Measurements from ENCODE around the gene PLAU. TPM values are rescaled to one million over a fixed set of nuclear protein-coding genes. Genes with fewer than 3 reads are reported as not detected.

Gene PLAU
- total and polyA plus RNA-seq, 2 of the 4 experiments (the other 2 are of a cell fraction), result 123 to 283 TPM

- H2AK9ac ChIP-seq (replicated peaks; ENCODE audit: low read depth, low read length, poor library complexity), result no peak overlapping the region
- H3K14ac ChIP-seq (replicated peaks; ENCODE audit: low read depth, low read length), result no peak overlapping the region
- no peak for TF ChIP-seq MAFK (IDR thresholded peaks at IDR 0.05; ENCODE audit: low read depth, low read length)
- no peak for TF ChIP-seq SMC3 (IDR thresholded peaks at IDR 0.05; ENCODE audit: low read depth, low read length)
- TF ChIP-seq CEBPB (IDR thresholded peaks at IDR 0.05; ENCODE audit: low read depth, low read length), result no peak
- TF ChIP-seq, protein P1, sequence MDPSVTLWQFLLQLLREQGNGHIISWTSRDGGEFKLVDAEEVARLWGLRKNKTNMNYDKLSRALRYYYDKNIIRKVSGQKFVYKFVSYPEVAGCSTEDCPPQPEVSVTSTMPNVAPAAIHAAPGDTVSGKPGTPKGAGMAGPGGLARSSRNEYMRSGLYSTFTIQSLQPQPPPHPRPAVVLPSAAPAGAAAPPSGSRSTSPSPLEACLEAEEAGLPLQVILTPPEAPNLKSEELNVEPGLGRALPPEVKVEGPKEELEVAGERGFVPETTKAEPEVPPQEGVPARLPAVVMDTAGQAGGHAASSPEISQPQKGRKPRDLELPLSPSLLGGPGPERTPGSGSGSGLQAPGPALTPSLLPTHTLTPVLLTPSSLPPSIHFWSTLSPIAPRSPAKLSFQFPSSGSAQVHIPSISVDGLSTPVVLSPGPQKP (IDR thresholded peaks at IDR 0.05; ENCODE audit: borderline replicate concordance, low read depth, low read length), result no peak
- no peak for TF ChIP-seq USF2 (IDR thresholded peaks at IDR 0.05; ENCODE audit: low read depth, low read length)
- TF ChIP-seq MXI1 (IDR thresholded peaks at IDR 0.05; ENCODE audit: borderline replicate concordance, low read depth, low read length), result no peak
- no peak for TF ChIP-seq RAD21 (IDR thresholded peaks at IDR 0.05; ENCODE audit: low read length)
- no peak for TF ChIP-seq MAZ (IDR thresholded peaks at IDR 0.05; ENCODE audit: borderline replicate concordance, low read depth, low read length)
- TF ChIP-seq, protein P2, sequence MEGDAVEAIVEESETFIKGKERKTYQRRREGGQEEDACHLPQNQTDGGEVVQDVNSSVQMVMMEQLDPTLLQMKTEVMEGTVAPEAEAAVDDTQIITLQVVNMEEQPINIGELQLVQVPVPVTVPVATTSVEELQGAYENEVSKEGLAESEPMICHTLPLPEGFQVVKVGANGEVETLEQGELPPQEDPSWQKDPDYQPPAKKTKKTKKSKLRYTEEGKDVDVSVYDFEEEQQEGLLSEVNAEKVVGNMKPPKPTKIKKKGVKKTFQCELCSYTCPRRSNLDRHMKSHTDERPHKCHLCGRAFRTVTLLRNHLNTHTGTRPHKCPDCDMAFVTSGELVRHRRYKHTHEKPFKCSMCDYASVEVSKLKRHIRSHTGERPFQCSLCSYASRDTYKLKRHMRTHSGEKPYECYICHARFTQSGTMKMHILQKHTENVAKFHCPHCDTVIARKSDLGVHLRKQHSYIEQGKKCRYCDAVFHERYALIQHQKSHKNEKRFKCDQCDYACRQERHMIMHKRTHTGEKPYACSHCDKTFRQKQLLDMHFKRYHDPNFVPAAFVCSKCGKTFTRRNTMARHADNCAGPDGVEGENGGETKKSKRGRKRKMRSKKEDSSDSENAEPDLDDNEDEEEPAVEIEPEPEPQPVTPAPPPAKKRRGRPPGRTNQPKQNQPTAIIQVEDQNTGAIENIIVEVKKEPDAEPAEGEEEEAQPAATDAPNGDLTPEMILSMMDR (conservative IDR thresholded peaks at IDR 0.05; ENCODE audit: low read depth, low read length), result no peak
- no peak for TF ChIP-seq NFE2L2 (IDR thresholded peaks at IDR 0.05; ENCODE audit: low read depth, low read length)
- no peak for TF ChIP-seq POLR2A (IDR thresholded peaks at IDR 0.05; ENCODE audit: low read depth, low read length)
- no peak for TF ChIP-seq RFX5 (IDR thresholded peaks at IDR 0.05; ENCODE audit: low read depth, low read length)
- no peak for TF ChIP-seq FOS (IDR thresholded peaks at IDR 0.05; ENCODE audit: low read depth, low read length)
- no peak for TF ChIP-seq CHD1 (IDR thresholded peaks at IDR 0.05; ENCODE audit: low read depth, low read length)
- no peak for TF ChIP-seq BHLHE40 (IDR thresholded peaks at IDR 0.05; ENCODE audit: low read depth, low read length)
- no peaks in the 10 kb centered on the region for H3K9me3 ChIP-seq (ENCODE audit: control insufficient read depth, insufficient read depth, low read length)
- peaks cover 22 to 66% of the 10 kb centered on the region in 2 experiments for H3K79me1 ChIP-seq (ENCODE audit: low read depth in 1 of 2, low read length in 2 of 2)
- no peak overlapping the region for H3K27ac ChIP-seq (ENCODE audit: insufficient read depth, low read length)
- ATAC-seq (ENCODE audit: low read depth), result no peak
- H3K36me3 ChIP-seq (ENCODE audit: control insufficient read depth, insufficient read depth, low read length), result peaks cover 38% of the 10 kb centered on the region
- no peak overlapping the region for H4K91ac ChIP-seq (ENCODE audit: insufficient read depth, low read depth, low read length)
- no peak overlapping the region for H2BK120ac ChIP-seq (ENCODE audit: low read depth, low read length)
- ChIA-PET POLR2A (ENCODE audit: unreplicated experiment) (no interaction called here), CTCF (no interaction called here)
- H3K4me3 ChIP-seq (ENCODE audit: insufficient read depth, low read depth, low read length), result no peak overlapping the region
- no peak overlapping the region for H2BK15ac ChIP-seq (ENCODE audit: low read depth, low read length)
- peaks cover 3% of the 10 kb centered on the region for H3K4me1 ChIP-seq (ENCODE audit: control insufficient read depth, insufficient read depth, low read length)
- H4K20me1 ChIP-seq (ENCODE audit: insufficient read depth, low read length), result peaks cover 26% of the 10 kb centered on the region
- dilution Hi-C loops (cut with HindIII; ENCODE audit: low sequenced_read_pairs, unreplicated experiment), result no loop called here
- H3K27me3 ChIP-seq (ENCODE audit: control insufficient read depth, insufficient read depth, low read length), result no peaks in the 10 kb centered on the region
- H4K5ac ChIP-seq (ENCODE audit: low read depth, low read length), result no peak overlapping the region
- BruUV-seq (replicated peaks), result no TSS peak
- H3K9me1 ChIP-seq (ENCODE audit: insufficient read depth, low read length), result peaks cover 8% of the 10 kb centered on the region
- no peak overlapping the region for H3K23ac ChIP-seq (ENCODE audit: low read depth, low read length)
- intact Hi-C loops (cut with micrococcal nuclease), result no loop called here
- no peak overlapping the region for H2BK20ac ChIP-seq (ENCODE audit: low read depth, low read length)
- no peak overlapping the region for H3K56ac ChIP-seq (ENCODE audit: extremely low read depth, insufficient read depth, low read length)
- no peak overlapping the region for H2AFZ ChIP-seq (replicated peaks; ENCODE audit: low read length, poor library complexity)
- H3K18ac ChIP-seq (ENCODE audit: low read depth, low read length), result no peak overlapping the region
- no peak overlapping the region for H2AK5ac ChIP-seq (ENCODE audit: low read depth, low read length)
- 82% methylated on average over 4 of the region's 11 CpGs; no CpG with 5 or more reads in 1 of the 2 experiments for WGBS, 2 experiments (ENCODE audit: extremely low coverage in 2 of 2, insufficient read length in 1 of 2)
- no peak overlapping the region for H3K4ac ChIP-seq (ENCODE audit: low read depth, low read length)
- no peak overlapping the region for H3K4me2 ChIP-seq (ENCODE audit: low read depth, low read length)
- in situ Hi-C loops (cut with MboI; ENCODE audit: low sequenced_read_pairs), result no loop called here
- H3K9ac ChIP-seq (ENCODE audit: low read depth, low read length), result no peak overlapping the region
- DNase-seq, result no peak
- no peak overlapping the region for H4K8ac ChIP-seq (ENCODE audit: low read depth in 2 of 2, low read length in 2 of 2)
- H2BK5ac ChIP-seq (ENCODE audit: low read depth, low read length, poor library complexity, severe bottlenecking), result no peak overlapping the region
Measured at GRCh38 chr10:73865459-73866442, 45.2 kb upstream of the PLAU start.
